AG10803 (cell line): ENCODE results near the gene INMT.

Experiments
- DNase-seq: peaks from one replicate; pipeline ENCODE4 v3.0.0; 2010; ENCODE audit warnings: low read depth
- H3K4me3 ChIP-seq: 2 replicates; pipeline ENCODE4 v1.5.1; 2011; ENCODE audit warnings: mild to moderate bottlenecking, low read length, control low read depth
- TF ChIP-seq, protein P1 (sequence below): conservative IDR thresholded peaks from 2 replicates; pipeline ENCODE4 v1.5.1; 2011; ENCODE audit warnings: mild to moderate bottlenecking, low read length, control low read depth, inconsistent platforms

Gene INMT

DNA sequence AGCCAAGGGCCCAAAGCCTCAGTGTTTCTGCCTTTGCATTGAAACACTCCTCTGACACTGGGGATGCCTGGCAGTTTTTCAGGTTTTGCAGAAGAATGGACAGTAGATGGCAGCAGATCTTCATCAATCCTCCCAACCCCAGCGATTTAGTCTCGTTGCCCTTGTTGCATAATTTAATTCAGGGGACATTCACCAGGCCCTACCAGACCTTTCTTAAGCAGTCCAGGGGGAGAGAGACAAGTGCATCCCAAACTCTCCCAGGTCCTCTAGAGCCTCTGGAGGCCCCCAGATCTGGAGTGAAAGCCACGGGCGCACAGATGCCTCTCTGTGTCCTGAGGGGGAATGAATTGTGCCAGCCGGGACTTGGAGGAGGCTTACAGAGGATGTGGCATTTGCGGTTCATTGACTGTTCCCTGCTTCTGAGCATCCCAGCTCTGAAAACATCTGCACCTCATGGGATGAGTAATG lies 48.9 kb downstream of the INMT start:
- TF ChIP-seq, protein P1, sequence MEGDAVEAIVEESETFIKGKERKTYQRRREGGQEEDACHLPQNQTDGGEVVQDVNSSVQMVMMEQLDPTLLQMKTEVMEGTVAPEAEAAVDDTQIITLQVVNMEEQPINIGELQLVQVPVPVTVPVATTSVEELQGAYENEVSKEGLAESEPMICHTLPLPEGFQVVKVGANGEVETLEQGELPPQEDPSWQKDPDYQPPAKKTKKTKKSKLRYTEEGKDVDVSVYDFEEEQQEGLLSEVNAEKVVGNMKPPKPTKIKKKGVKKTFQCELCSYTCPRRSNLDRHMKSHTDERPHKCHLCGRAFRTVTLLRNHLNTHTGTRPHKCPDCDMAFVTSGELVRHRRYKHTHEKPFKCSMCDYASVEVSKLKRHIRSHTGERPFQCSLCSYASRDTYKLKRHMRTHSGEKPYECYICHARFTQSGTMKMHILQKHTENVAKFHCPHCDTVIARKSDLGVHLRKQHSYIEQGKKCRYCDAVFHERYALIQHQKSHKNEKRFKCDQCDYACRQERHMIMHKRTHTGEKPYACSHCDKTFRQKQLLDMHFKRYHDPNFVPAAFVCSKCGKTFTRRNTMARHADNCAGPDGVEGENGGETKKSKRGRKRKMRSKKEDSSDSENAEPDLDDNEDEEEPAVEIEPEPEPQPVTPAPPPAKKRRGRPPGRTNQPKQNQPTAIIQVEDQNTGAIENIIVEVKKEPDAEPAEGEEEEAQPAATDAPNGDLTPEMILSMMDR: peak; percentile 86
- no peak overlapping the region for H3K4me3 ChIP-seq

DNA sequence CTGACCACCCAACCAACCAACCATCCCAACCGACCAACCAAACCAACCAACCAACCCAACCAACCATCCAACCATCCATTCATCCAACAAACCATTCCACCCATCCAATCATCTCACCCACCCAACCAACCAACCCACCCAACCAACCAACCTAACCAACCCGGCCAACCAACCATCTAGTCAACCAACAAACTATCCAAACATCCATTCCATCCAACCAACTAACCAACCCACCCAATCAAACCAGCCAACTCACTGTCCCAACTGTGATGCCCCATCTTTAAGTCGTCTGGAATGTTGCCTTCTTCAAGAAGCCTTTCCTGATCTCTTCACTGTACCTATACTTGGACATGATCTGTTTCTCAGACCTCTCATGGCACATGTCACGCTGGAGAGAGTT lies 50.9 kb downstream of the INMT start:
- no peak for DNase-seq
- no peak overlapping the region for H3K4me3 ChIP-seq
- TF ChIP-seq, protein P1: no peak

More for the DNA sequence above, 48.9 kb downstream of the INMT start:
- DNase-seq: peak; percentile 88

DNA sequence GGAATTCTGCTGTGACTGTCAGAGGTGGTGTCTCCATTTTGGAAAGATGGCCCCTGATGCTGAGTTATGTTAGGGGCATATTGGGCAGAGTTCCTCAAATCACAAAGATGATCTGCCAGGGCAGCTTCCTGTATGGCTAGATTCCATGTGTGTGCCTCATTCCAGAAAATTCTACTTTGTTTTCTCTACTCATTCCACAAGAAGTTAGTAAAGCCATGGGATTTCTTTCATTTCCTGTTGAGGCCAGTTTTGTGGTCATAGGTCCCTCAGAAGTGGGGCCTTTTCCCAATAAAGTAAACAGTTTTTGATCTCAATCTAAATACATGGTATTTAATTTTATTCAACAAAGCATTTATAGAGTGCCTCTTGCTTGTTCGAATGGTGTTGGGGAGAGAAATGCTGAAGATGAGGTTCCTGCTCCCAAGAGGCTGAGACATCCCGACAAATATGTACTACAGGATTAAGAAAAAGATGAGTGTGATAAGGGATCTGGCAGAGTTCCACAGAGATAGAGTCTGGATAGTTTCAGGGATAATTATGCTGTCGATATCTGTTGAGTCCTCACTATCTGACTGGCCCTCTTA lies 52.2 kb downstream of the INMT start:
- peak; percentile 90 for DNase-seq

DNA sequence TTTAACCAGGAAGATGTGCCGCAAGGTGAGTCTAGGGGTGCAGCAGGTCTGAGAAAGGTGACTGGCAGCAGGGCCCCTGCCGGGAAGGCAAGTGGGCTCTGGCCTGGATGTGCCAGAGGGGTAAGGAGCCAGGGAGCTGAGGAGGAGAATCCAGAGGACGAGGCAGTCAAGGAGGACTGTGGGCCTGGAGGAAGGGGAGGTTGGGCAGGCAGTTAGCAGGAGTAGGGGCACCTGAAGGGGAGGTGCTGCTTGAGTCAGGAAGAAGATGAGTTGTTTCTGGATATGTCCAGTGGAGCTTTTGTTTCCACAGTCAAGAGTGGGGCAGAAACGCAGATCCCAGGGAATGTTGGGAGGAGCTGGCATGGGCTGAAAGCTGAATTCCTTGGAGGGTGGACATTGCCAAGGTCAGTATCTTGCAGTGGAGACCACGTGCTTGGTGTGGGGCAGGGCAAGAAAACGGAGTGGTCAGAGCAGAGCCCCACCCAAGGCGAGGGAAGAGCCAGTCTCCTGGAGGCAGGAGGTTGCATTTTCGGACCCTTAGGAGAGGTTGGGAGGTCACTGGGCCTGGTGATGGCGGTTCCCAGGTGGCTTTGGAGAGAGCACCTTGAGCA lies 53.3 kb downstream of the INMT start:
- H3K4me3 ChIP-seq: no peak overlapping the region
- DNase-seq: no peak
- TF ChIP-seq, protein P1: no peak

More for the DNA sequence above, 52.2 kb downstream of the INMT start:
- TF ChIP-seq, protein P1: no peak
- H3K4me3 ChIP-seq: no peak overlapping the region

DNA sequence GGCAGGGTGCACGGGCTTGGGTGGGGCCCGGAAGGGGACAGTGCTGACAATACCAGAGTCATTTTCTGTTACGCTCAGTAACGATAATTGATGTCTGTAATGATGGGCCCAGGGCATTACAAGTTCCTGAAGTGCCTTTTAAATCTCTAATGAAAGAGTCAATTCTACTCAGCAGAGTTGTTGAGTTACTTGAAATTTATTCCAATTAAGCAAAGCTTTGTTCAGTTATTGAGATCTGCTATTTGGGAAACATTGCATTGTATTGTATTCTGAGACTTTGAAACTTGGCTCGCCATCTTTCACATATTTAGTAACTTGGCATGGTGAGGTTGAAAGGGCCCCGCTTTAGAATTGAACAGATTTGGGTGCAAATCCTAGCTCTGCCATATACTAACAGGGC lies 54.0 kb downstream of the INMT start:
- DNase-seq: no peak
- TF ChIP-seq, protein P1: no peak
- H3K4me3 ChIP-seq: no peak overlapping the region
